DOHH2 (cell line): ENCODE data around the gene MEGF11.

Experiments used
- H3F3A ChIP-seq: fragments of 200-600 bp; sonication (generic), shearing (Covaris generic); 2 replicates; pipeline ENCODE4 v1.6.0; 2016; ENCODE audit warnings: antibody characterized with exemption, mild to moderate bottlenecking; ENCODE audit not compliant: control insufficient read depth, insufficient read depth
- H3K27ac ChIP-seq: fragments of 200-600 bp; sonication (generic); 2 replicates; pipeline ENCODE4 v1.5.1; 2014; ENCODE audit warnings: low read depth, mild to moderate bottlenecking, low read length, moderate library complexity
- H3K27me3 ChIP-seq: fragments of 200-600 bp; sonication (generic); 2 replicates; pipeline ENCODE4 v1.6.1; 2014; ENCODE audit warnings: mild to moderate bottlenecking, low read length, mixed read lengths; ENCODE audit not compliant: control insufficient read depth
- H3K36me3 ChIP-seq: fragments of 200-600 bp; sonication (generic); 2 replicates; pipeline ENCODE4 v1.6.1; 2014; ENCODE audit warnings: mild to moderate bottlenecking, low read length, moderate library complexity, mixed read lengths; ENCODE audit not compliant: control insufficient read depth
- H3K4me1 ChIP-seq: fragments of 200-600 bp; sonication (generic); 2 replicates; pipeline ENCODE4 v1.6.1; 2014; ENCODE audit warnings: mild to moderate bottlenecking, low read length, mixed read lengths; ENCODE audit not compliant: control insufficient read depth
- H3K4me2 ChIP-seq: fragments of 200-600 bp; sonication (generic); 2 replicates; pipeline ENCODE4 v1.6.0; 2014; ENCODE audit warnings: mild to moderate bottlenecking, low read length, moderate library complexity
- H3K4me3 ChIP-seq: fragments of 200-600 bp; sonication (generic); 2 replicates; pipeline ENCODE4 v1.5.1; 2014; ENCODE audit warnings: mild to moderate bottlenecking, low read length, mixed read lengths
- H3K79me2 ChIP-seq: fragments of 200-600 bp; sonication (generic); 2 replicates; pipeline ENCODE4 v1.6.1; 2014; ENCODE audit warnings: mild to moderate bottlenecking, low read length, mixed read lengths; ENCODE audit not compliant: control insufficient read depth
- H3K9me2 ChIP-seq: fragments of 200-600 bp; sonication (generic); replicated peaks from 2 replicates; pipeline ENCODE4 v1.6.1; 2014; ENCODE audit warnings: mild to moderate bottlenecking, low read length, mixed read lengths; ENCODE audit not compliant: control insufficient read depth
- H3K9me3 ChIP-seq: fragments of 200-600 bp; sonication (generic); 2 replicates; pipeline ENCODE4 v1.6.1; 2014; ENCODE audit warnings: antibody characterized with exemption, low read length, mixed read lengths; ENCODE audit not compliant: control insufficient read depth, insufficient read depth
- H4K20me1 ChIP-seq: fragments of 200-600 bp; sonication (generic); 2 replicates; pipeline ENCODE4 v1.6.0; 2014; ENCODE audit warnings: low read depth, mild to moderate bottlenecking, antibody characterized with exemption, low read length, moderate library complexity; ENCODE audit not compliant: control insufficient read depth, insufficient read depth
- EZH2phosphoT487 ChIP-seq: fragments of 200-600 bp; sonication (generic); IDR thresholded peaks from 2 replicates; pipeline ENCODE4 v1.6.1; 2017; ENCODE audit warnings: borderline replicate concordance, mild to moderate bottlenecking, antibody characterized with exemption, low read length, moderate library complexity, mixed read lengths
- TF ChIP-seq, protein P1 (sequence below): fragments of 200-600 bp; sonication (generic); IDR thresholded peaks from one replicate; pipeline ENCODE4 v1.5.1; 2014; ENCODE audit warnings: antibody characterized with exemption, mild to moderate bottlenecking, low read depth, low read length; ENCODE audit not compliant: poor library complexity, severe bottlenecking

The MEGF11 gene

GRCh38 chr15:65896236-65896635 lies 357.3 kb downstream of the MEGF11 start:
- H3K4me1 ChIP-seq, result no peaks in the 10 kb centered on the region
- no peaks in the 10 kb centered on the region for H3K27me3 ChIP-seq
- TF ChIP-seq, protein P1, sequence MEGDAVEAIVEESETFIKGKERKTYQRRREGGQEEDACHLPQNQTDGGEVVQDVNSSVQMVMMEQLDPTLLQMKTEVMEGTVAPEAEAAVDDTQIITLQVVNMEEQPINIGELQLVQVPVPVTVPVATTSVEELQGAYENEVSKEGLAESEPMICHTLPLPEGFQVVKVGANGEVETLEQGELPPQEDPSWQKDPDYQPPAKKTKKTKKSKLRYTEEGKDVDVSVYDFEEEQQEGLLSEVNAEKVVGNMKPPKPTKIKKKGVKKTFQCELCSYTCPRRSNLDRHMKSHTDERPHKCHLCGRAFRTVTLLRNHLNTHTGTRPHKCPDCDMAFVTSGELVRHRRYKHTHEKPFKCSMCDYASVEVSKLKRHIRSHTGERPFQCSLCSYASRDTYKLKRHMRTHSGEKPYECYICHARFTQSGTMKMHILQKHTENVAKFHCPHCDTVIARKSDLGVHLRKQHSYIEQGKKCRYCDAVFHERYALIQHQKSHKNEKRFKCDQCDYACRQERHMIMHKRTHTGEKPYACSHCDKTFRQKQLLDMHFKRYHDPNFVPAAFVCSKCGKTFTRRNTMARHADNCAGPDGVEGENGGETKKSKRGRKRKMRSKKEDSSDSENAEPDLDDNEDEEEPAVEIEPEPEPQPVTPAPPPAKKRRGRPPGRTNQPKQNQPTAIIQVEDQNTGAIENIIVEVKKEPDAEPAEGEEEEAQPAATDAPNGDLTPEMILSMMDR, result no peak
- no peak for TF ChIP-seq EZH2phosphoT487
- H3K4me2 ChIP-seq, result no peak overlapping the region
- H3K36me3 ChIP-seq, result peaks cover 58% of the 10 kb centered on the region
- H3K9me2 ChIP-seq, result no peaks in the 10 kb centered on the region
- no peaks in the 10 kb centered on the region for H3K79me2 ChIP-seq
- H3K9me3 ChIP-seq, result no peaks in the 10 kb centered on the region
- no peaks in the 10 kb centered on the region for H4K20me1 ChIP-seq
- H3K4me3 ChIP-seq, result no peak overlapping the region
- H3K27ac ChIP-seq, result no peak overlapping the region
- H3F3A ChIP-seq, result peaks cover 7% of the 10 kb centered on the region

- Histone ChIP-seq H3K9me2 (no peaks in the 10 kb centered on the region), H3K27me3 (no peaks in the 10 kb centered on the region), H4K20me1 (no peaks in the 10 kb centered on the region), H3K4me2 (no peak overlapping the region), H3F3A (peaks cover 7% of the 10 kb centered on the region), H3K4me1 (no peaks in the 10 kb centered on the region), H3K79me2 (no peaks in the 10 kb centered on the region), H3K27ac (no peak overlapping the region), H3K9me3 (no peaks in the 10 kb centered on the region), H3K4me3 (no peak overlapping the region), H3K36me3 (peaks cover 50% of the 10 kb centered on the region)
- TF ChIP-seq, protein P1, result no peak
- no peak for TF ChIP-seq EZH2phosphoT487
These were observed 360.5 kb downstream of the MEGF11 start for GRCh38 chr15:65893060-65893459.

- H3K4me3 ChIP-seq, result no peak overlapping the region
- no peaks in the 10 kb centered on the region for H3K9me3 ChIP-seq
- peaks cover 7% of the 10 kb centered on the region for H3K4me1 ChIP-seq
- no peaks in the 10 kb centered on the region for H4K20me1 ChIP-seq
- no peak for TF ChIP-seq EZH2phosphoT487
- TF ChIP-seq, protein P1, result no peak
- H3K79me2 ChIP-seq, result no peaks in the 10 kb centered on the region
- H3K27ac ChIP-seq, result no peak overlapping the region
- H3K4me2 ChIP-seq, result no peak overlapping the region
- H3K27me3 ChIP-seq, result no peaks in the 10 kb centered on the region
- no peaks in the 10 kb centered on the region for H3K9me2 ChIP-seq
- peaks cover 4% of the 10 kb centered on the region; the same call in 1 of the 2 replicates for H3F3A ChIP-seq
- peaks cover 73% of the 10 kb centered on the region for H3K36me3 ChIP-seq
These were observed 364.6 kb downstream of the MEGF11 start for GRCh38 chr15:65888981-65889380.

- Histone ChIP-seq H3K79me2 (no peaks in the 10 kb centered on the region), H3K4me2 (no peak overlapping the region), H3K4me1 (peaks cover 19% of the 10 kb centered on the region), H3K27me3 (no peaks in the 10 kb centered on the region), H3K9me2 (no peaks in the 10 kb centered on the region), H3K9me3 (no peaks in the 10 kb centered on the region), H4K20me1 (no peaks in the 10 kb centered on the region), H3F3A (peaks cover 4% of the 10 kb centered on the region; the same call in 1 of the 2 replicates), H3K4me3 (no peak overlapping the region), H3K27ac (no peak overlapping the region), H3K36me3 (peaks cover 81% of the 10 kb centered on the region)
- no peak for TF ChIP-seq EZH2phosphoT487
- TF ChIP-seq, protein P1, result no peak
These were observed 366.0 kb downstream of the MEGF11 start for GRCh38 chr15:65887565-65887964.
